ENCODE measurements around the gene CEACAM19.
"Not testable (repeated sequence)": the region's sequence is repeated elsewhere in the genome, so short reads cannot be mapped to it uniquely, and the experiment has no call there.

CEACAM19 gene

DNA sequence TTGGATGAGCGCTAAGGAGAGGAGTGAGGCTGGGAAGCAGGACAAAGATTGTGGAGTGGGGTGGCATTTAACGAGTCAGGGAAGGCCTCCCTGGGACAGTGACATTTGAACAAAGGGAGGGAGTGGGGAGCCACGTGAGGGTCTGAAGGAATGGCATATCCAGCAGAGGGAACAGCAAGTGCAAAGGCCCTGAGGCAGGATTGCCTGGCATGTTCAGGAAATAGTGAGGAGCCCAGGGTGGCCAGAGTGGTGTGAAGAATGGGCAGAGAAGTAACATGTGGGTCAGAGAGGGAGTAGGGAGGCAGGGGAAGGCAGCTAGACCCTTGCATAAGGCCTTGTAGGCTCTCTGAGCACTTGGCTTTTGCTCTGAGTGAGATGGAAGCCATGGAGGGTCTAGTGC, 42.5 kb upstream of the CEACAM19 start:
- H3K4me2 ChIP-seq (ENCODE audit: low read depth, low read length, poor library complexity, severe bottlenecking), result no peak overlapping the region
- H3K79me2 ChIP-seq (ENCODE audit: insufficient read depth, low read length), result no peaks in the 10 kb centered on the region
- H4K20me1 ChIP-seq (ENCODE audit: insufficient read depth, low read length, poor library complexity, severe bottlenecking), result no peaks in the 10 kb centered on the region
- H3F3A ChIP-seq (ENCODE audit: low read depth), result no peaks in the 10 kb centered on the region
- TF ChIP-seq, protein P1, sequence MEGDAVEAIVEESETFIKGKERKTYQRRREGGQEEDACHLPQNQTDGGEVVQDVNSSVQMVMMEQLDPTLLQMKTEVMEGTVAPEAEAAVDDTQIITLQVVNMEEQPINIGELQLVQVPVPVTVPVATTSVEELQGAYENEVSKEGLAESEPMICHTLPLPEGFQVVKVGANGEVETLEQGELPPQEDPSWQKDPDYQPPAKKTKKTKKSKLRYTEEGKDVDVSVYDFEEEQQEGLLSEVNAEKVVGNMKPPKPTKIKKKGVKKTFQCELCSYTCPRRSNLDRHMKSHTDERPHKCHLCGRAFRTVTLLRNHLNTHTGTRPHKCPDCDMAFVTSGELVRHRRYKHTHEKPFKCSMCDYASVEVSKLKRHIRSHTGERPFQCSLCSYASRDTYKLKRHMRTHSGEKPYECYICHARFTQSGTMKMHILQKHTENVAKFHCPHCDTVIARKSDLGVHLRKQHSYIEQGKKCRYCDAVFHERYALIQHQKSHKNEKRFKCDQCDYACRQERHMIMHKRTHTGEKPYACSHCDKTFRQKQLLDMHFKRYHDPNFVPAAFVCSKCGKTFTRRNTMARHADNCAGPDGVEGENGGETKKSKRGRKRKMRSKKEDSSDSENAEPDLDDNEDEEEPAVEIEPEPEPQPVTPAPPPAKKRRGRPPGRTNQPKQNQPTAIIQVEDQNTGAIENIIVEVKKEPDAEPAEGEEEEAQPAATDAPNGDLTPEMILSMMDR (conservative IDR thresholded peaks at IDR 0.05; ENCODE audit: low read length), result no peak
- no peak for TF ChIP-seq EZH2phosphoT487 (IDR thresholded peaks at IDR 0.05; ENCODE audit: borderline replicate concordance)
- H3K4me1 ChIP-seq (ENCODE audit: insufficient read depth, low read length, poor library complexity, severe bottlenecking), result no peaks in the 10 kb centered on the region
- H3K9ac ChIP-seq (ENCODE audit: low read depth, low read length, poor library complexity, severe bottlenecking), result no peak overlapping the region
- H3K9me2 ChIP-seq (replicated peaks; ENCODE audit: low read depth, low read length), result no peaks in the 10 kb centered on the region
- no peaks in the 10 kb centered on the region for H3K36me3 ChIP-seq (ENCODE audit: insufficient read depth, low read length)
- no peak overlapping the region for H2AFZ ChIP-seq (ENCODE audit: low read length)
- H3K9me3 ChIP-seq (ENCODE audit: insufficient read depth, low read depth, low read length), result no peaks in the 10 kb centered on the region; the same call in 1 of the 2 replicates
- H3K4me3 ChIP-seq (ENCODE audit: low read length, poor library complexity, severe bottlenecking), result no peak overlapping the region
- H3K27me3 ChIP-seq (ENCODE audit: insufficient read depth, low read length, poor library complexity, severe bottlenecking), result no peaks in the 10 kb centered on the region

DNA sequence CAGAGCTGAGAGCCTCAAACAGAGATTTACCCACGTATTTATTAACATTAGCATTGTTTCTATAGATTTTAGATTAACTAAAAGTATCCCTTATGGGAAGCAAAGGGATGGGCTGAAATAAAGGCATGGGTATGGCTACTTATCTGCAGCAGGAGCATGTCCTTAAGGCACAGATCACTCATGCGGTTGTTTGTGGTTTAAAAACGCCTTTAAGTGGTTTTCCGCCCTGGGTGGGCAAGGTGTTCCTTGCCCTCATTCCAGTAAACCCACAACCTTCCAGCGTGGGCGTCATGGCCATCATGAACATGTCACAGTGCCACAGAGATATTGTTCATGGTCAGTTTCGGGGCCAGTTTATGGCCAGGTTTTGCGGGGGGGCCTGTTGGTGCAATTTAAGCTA, 39.7 kb upstream of the CEACAM19 start:
- H3K36me3 ChIP-seq (ENCODE audit: insufficient read depth, low read length); H3K79me2 ChIP-seq (ENCODE audit: insufficient read depth, low read length); H3K4me3 ChIP-seq (ENCODE audit: low read length, poor library complexity, severe bottlenecking); H2AFZ ChIP-seq (ENCODE audit: low read length); H3K4me1 ChIP-seq (ENCODE audit: insufficient read depth, low read length, poor library complexity, severe bottlenecking); H4K20me1 ChIP-seq (ENCODE audit: insufficient read depth, low read length, poor library complexity, severe bottlenecking); H3K9me3 ChIP-seq (ENCODE audit: insufficient read depth, low read depth, low read length); H3K9ac ChIP-seq (ENCODE audit: low read depth, low read length, poor library complexity, severe bottlenecking); H3K9me2 ChIP-seq (replicated peaks; ENCODE audit: low read depth, low read length); H3K27me3 ChIP-seq (ENCODE audit: insufficient read depth, low read length, poor library complexity, severe bottlenecking); H3K4me2 ChIP-seq (ENCODE audit: low read depth, low read length, poor library complexity, severe bottlenecking); H3F3A ChIP-seq (ENCODE audit: low read depth): not testable (repeated sequence)

DNA sequence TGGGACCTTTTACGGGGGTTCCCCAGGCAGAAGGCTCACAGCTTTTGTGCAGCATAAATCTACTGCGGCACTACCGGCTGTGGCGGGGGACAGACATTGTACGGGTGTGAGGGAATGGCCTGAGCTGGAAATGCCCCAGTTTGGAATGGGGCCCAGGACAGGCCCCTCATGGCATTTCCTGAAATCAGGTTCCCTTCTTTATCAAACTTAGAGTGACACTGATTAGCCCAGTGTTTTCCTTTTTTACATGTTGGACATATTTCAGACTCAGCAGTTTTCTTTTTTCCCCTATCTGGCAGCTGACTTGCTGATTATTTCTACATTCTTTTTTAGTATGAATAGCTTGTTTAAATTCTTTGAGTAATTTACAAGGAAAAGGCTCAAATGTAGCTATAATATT, 37.2 kb upstream of the CEACAM19 start:
- not testable (repeated sequence) for H3K4me3 ChIP-seq (ENCODE audit: low read length, poor library complexity, severe bottlenecking); H3K9ac ChIP-seq (ENCODE audit: low read depth, low read length, poor library complexity, severe bottlenecking); H3K9me2 ChIP-seq (replicated peaks; ENCODE audit: low read depth, low read length); H3K4me1 ChIP-seq (ENCODE audit: insufficient read depth, low read length, poor library complexity, severe bottlenecking); H3K4me2 ChIP-seq (ENCODE audit: low read depth, low read length, poor library complexity, severe bottlenecking); H4K20me1 ChIP-seq (ENCODE audit: insufficient read depth, low read length, poor library complexity, severe bottlenecking); H3K36me3 ChIP-seq (ENCODE audit: insufficient read depth, low read length); H3K79me2 ChIP-seq (ENCODE audit: insufficient read depth, low read length); H2AFZ ChIP-seq (ENCODE audit: low read length); H3K27me3 ChIP-seq (ENCODE audit: insufficient read depth, low read length, poor library complexity, severe bottlenecking); H3F3A ChIP-seq (ENCODE audit: low read depth); H3K9me3 ChIP-seq (ENCODE audit: insufficient read depth, low read depth, low read length)

DNA sequence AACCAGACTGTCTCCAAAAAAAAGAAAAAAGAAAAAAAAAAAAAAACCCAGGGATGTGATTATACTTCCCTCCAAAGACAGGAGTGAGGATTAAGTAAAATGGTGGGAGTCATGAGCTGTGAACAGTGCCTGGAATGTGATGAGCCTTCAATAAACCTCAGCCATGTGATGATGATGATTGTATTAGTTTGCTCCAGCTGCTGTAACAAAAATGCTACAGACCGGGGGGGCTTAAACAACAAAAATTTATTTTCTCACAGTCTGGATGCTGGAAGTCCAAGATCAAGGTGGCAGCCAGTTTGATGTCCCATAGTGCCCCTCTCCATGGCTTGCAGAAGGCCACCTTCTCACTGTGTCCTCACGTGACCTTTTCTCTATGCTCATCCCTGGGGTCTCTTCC, 36.5 kb upstream of the CEACAM19 start:
- H3K9ac ChIP-seq (ENCODE audit: low read depth, low read length, poor library complexity, severe bottlenecking), result no peak overlapping the region
- no peak overlapping the region for H3K4me3 ChIP-seq (ENCODE audit: low read length, poor library complexity, severe bottlenecking)
- H3K27me3 ChIP-seq (ENCODE audit: insufficient read depth, low read length, poor library complexity, severe bottlenecking), result no peaks in the 10 kb centered on the region
- no peaks in the 10 kb centered on the region for H3K9me3 ChIP-seq (ENCODE audit: insufficient read depth, low read depth, low read length)
- H3K79me2 ChIP-seq (ENCODE audit: insufficient read depth, low read length), result no peaks in the 10 kb centered on the region
- H4K20me1 ChIP-seq (ENCODE audit: insufficient read depth, low read length, poor library complexity, severe bottlenecking), result no peaks in the 10 kb centered on the region
- TF ChIP-seq, protein P1 (conservative IDR thresholded peaks at IDR 0.05; ENCODE audit: low read length), result no peak
- no peak for TF ChIP-seq EZH2phosphoT487 (IDR thresholded peaks at IDR 0.05; ENCODE audit: borderline replicate concordance)
- no peak overlapping the region for H2AFZ ChIP-seq (ENCODE audit: low read length)
- H3K36me3 ChIP-seq (ENCODE audit: insufficient read depth, low read length), result no peaks in the 10 kb centered on the region
- H3K4me1 ChIP-seq (ENCODE audit: insufficient read depth, low read length, poor library complexity, severe bottlenecking), result no peaks in the 10 kb centered on the region
- no peak overlapping the region for H3K4me2 ChIP-seq (ENCODE audit: low read depth, low read length, poor library complexity, severe bottlenecking)
- no peaks in the 10 kb centered on the region for H3K9me2 ChIP-seq (replicated peaks; ENCODE audit: low read depth, low read length)
- H3F3A ChIP-seq (ENCODE audit: low read depth), result no peaks in the 10 kb centered on the region

Data from Loucy (cell line).